K562 (cell line): ENCODE data around the gene TMEM217. TPM values are rescaled to one million over a fixed set of nuclear protein-coding genes. Genes with fewer than 3 reads are reported as not detected.

Experiments
- ARNT ChIP-seq, 2 experiments: fragments of 450-650 bp; IDR thresholded peaks; 2 replicates each; pipeline ENCODE4 v1.6.1; 2016; ENCODE audit warnings: mild to moderate bottlenecking in 1 of 2
- CBX3 ChIP-seq, 2 experiments: IDR thresholded peaks; 1 replicate in 1 of 2; 2 replicates in 1 of 2; pipeline ENCODE4 v1.6.1; 2012; ENCODE audit warnings: inconsistent platforms in 2 of 2, low read length in 2 of 2, borderline replicate concordance in 1 of 2, control low read depth in 1 of 2
- CREM ChIP-seq: IDR thresholded peaks from 2 replicates; pipeline ENCODE4 v1.6.1; 2014; ENCODE audit warnings: antibody characterized with exemption, low read depth
- ERF ChIP-seq: fragments of 450-650 bp; formaldehyde crosslinking; IDR thresholded peaks from 2 replicates; pipeline ENCODE4 v1.4.0; 2020; ENCODE audit warnings: mild to moderate bottlenecking, mixed read lengths
- GABPB1 ChIP-seq: sonication (generic); formaldehyde crosslinking; IDR thresholded peaks from 2 replicates; pipeline ENCODE4 v1.8.0; 2022; ENCODE audit warnings: mild to moderate bottlenecking, missing genetic modification reagents
- GABPB2 ChIP-seq: fragments of 250-450 bp; sonication (Bioruptor Pico); conservative IDR thresholded peaks from 2 replicates; pipeline ENCODE4 v1.5.1; 2021; ENCODE audit warnings: mild to moderate bottlenecking
- HMG20B ChIP-seq: fragments of 250-450 bp; sonication (Bioruptor Pico); IDR thresholded peaks from 2 replicates; pipeline ENCODE4 v1.5.0; 2021; ENCODE audit warnings: mild to moderate bottlenecking
- MCM5 ChIP-seq: fragments of 450-650 bp; IDR thresholded peaks from 2 replicates; pipeline ENCODE4 v1.6.1; 2016; ENCODE audit warnings: low read depth
- NR2C2 ChIP-seq, 2 experiments: fragments of 200-800 bp in 1 of 2; sonication (Bioruptor generic) in 1 of 2; sonication (generic) in 1 of 2; formaldehyde crosslinking in 1 of 2; IDR thresholded peaks; 2 replicates each; pipeline versions ENCODE4 v1.6.1 to v1.8.0; 2016 to 2022; ENCODE audit warnings: mild to moderate bottlenecking in 1 of 2, missing compliant biosample characterization in 1 of 2, missing genetic modification characterization in 1 of 2, missing genetic modification reagents in 1 of 2
- TAF9B ChIP-seq: fragments of 450-650 bp; IDR thresholded peaks from 2 replicates; pipeline ENCODE4 v1.6.1; 2018; ENCODE audit warnings: mild to moderate bottlenecking; ENCODE audit not compliant: partially characterized antibody
- TAL1 ChIP-seq: fragments of 450-650 bp; IDR thresholded peaks from 2 replicates; pipeline ENCODE4 v1.6.1; 2016; ENCODE audit warnings: mild to moderate bottlenecking
- ZBTB5 ChIP-seq: fragments of 450-650 bp; IDR thresholded peaks from 2 replicates; pipeline ENCODE4 v1.6.1; 2017; ENCODE audit warnings: antibody characterized with exemption
- ZFP1 ChIP-seq: fragments of 450-650 bp; formaldehyde crosslinking; IDR thresholded peaks from 2 replicates; pipeline ENCODE4 v1.4.0; 2020; ENCODE audit warnings: mild to moderate bottlenecking, mixed read lengths
- ZNF121 ChIP-seq: sonication (generic); formaldehyde crosslinking; conservative IDR thresholded peaks from 2 replicates; pipeline ENCODE4 v1.8.0; 2022; ENCODE audit warnings: missing genetic modification reagents
- ZNF444 ChIP-seq: fragments of 250-450 bp; sonication (Bioruptor Pico); IDR thresholded peaks from 2 replicates; pipeline ENCODE4 v1.4.0; 2020; ENCODE audit warnings: mild to moderate bottlenecking, moderate library complexity
- polyA plus RNA-seq, 8 experiments: library from polyadenylated mRNA; depleted of rRNA in 4 of 8; stranded (reverse) in 5 of 8; unstranded in 3 of 8; fragments of >200 nt; fragmentation: Nextera tagmentation in 2 of 8; fragmentation: Illumina TruSeq in 1 of 8; extraction: Ambion mirVana in 2 of 8; extraction: Trizol in 1 of 8; gene quantifications; 2 replicates each; pipeline versions ENCODE4 v1.2.1 to v1.2.3, GENCODE V29; 2011 to 2014; ENCODE audit warnings: inconsistent platforms in 1 of 8, missing spikeins in 1 of 8
- total RNA-seq, 7 experiments: library from RNA; depleted of rRNA in 6 of 7; stranded (reverse); fragments of >200 nt in 6 of 7; fragmentation: Illumina TruSeq in 2 of 7; extraction: Trizol in 2 of 7; gene quantifications; 2 replicates each; pipeline versions ENCODE4 v1.2.1 to v1.2.3, GENCODE V29; 2011 to 2021; ENCODE audit warnings: low replicate concordance in 1 of 7
- TF ChIP-seq, protein P1 (sequence below), 2 experiments: fragments of 450-650 bp in 1 of 2; sonication (generic) in 1 of 2; formaldehyde crosslinking; conservative IDR thresholded peaks; 2 replicates each; pipeline versions ENCODE4 v1.4.0 to v1.8.1; 2020 to 2022; ENCODE audit warnings: mild to moderate bottlenecking in 1 of 2, missing genetic modification reagents in 1 of 2
- TF ChIP-seq, protein P2 (sequence below): fragments of 250-450 bp; sonication (Bioruptor Pico); IDR thresholded peaks from 2 replicates; pipeline ENCODE4 v1.8.0; 2022; ENCODE audit warnings: inconsistent platforms, mild to moderate bottlenecking, moderate library complexity, borderline replicate concordance
- TF ChIP-seq, protein P3 (sequence below): sonication (generic); formaldehyde crosslinking; IDR thresholded peaks from 2 replicates; pipeline ENCODE4 v1.8.0; 2022; ENCODE audit warnings: mild to moderate bottlenecking, missing genetic modification reagents
- TF ChIP-seq, protein P4 (sequence below): IDR thresholded peaks from 3 replicates; pipeline ENCODE4 v1.6.1; 2011; ENCODE audit warnings: borderline replicate concordance, mild to moderate bottlenecking, moderate library complexity; ENCODE audit not compliant: insufficient read length; ENCODE audit errors: extremely low read depth

TMEM217 gene
- total and polyA plus RNA-seq, 9 of the 15 experiments (the other 6 are each of a cell fraction or from before 2014, with no cell fraction given): 1.3 to 8.0 (median 1.9) TPM

DNA sequence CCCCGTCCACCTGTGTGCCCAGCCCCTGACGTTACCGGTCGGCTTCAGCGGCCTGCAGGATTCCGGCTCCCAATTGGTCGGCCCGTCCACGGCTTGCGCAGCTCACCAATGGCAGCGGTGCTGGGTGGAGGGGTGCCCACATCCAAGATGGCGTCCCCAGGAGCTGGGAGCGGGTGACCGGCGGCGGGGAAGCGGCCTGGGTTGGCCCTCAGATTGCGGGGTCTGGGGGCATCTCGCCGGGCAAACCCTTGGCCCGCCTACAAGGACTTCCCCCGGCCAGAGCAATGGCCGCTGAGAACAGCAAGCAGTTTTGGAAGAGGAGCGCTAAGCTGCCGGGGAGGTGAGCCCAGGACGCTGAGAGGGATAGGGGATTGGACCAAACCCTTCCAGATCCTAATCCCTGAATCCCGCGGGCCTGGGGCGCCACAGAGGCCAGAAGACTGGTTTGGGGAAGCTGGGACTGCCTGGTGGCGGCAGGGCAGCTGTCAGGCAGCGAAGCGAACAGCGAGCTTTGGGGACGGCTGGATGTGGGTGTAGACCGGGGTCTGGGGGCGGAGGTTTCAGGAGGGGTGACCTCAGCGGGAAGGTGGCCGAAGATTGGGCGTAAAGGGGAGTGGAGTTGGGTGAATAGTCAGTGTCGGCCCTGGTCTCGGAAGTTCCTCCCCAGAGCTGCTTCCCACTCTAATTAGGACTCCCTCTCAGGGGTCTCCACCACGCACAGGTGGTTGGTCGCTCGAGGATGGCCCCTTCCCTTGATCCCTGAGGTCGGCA lies at the start of gene TMEM217, which contains the start of gene TBC1D22B (continued):
- TF ChIP-seq, protein P1, sequence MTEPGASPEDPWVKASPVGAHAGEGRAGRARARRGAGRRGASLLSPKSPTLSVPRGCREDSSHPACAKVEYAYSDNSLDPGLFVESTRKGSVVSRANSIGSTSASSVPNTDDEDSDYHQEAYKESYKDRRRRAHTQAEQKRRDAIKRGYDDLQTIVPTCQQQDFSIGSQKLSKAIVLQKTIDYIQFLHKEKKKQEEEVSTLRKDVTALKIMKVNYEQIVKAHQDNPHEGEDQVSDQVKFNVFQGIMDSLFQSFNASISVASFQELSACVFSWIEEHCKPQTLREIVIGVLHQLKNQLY (CRISPR knock-in tag; conservative IDR thresholded peaks at IDR 0.05): no peak
- TF ChIP-seq ZNF121 (CRISPR knock-in tag): no peak
- no peak for TF ChIP-seq HMG20B (CRISPR knock-in tag)
- no peak for TF ChIP-seq GABPB2 (CRISPR knock-in tag)
- no peak for TF ChIP-seq MCM5
- TF ChIP-seq, protein P2, sequence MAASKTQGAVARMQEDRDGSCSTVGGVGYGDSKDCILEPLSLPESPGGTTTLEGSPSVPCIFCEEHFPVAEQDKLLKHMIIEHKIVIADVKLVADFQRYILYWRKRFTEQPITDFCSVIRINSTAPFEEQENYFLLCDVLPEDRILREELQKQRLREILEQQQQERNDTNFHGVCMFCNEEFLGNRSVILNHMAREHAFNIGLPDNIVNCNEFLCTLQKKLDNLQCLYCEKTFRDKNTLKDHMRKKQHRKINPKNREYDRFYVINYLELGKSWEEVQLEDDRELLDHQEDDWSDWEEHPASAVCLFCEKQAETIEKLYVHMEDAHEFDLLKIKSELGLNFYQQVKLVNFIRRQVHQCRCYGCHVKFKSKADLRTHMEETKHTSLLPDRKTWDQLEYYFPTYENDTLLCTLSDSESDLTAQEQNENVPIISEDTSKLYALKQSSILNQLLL (CRISPR knock-in tag): no peak
- TF ChIP-seq, protein P3, sequence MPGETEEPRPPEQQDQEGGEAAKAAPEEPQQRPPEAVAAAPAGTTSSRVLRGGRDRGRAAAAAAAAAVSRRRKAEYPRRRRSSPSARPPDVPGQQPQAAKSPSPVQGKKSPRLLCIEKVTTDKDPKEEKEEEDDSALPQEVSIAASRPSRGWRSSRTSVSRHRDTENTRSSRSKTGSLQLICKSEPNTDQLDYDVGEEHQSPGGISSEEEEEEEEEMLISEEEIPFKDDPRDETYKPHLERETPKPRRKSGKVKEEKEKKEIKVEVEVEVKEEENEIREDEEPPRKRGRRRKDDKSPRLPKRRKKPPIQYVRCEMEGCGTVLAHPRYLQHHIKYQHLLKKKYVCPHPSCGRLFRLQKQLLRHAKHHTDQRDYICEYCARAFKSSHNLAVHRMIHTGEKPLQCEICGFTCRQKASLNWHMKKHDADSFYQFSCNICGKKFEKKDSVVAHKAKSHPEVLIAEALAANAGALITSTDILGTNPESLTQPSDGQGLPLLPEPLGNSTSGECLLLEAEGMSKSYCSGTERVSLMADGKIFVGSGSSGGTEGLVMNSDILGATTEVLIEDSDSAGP: peak; percentile 67; the same call in 1 of the 2 replicates
- TF ChIP-seq, protein P4, sequence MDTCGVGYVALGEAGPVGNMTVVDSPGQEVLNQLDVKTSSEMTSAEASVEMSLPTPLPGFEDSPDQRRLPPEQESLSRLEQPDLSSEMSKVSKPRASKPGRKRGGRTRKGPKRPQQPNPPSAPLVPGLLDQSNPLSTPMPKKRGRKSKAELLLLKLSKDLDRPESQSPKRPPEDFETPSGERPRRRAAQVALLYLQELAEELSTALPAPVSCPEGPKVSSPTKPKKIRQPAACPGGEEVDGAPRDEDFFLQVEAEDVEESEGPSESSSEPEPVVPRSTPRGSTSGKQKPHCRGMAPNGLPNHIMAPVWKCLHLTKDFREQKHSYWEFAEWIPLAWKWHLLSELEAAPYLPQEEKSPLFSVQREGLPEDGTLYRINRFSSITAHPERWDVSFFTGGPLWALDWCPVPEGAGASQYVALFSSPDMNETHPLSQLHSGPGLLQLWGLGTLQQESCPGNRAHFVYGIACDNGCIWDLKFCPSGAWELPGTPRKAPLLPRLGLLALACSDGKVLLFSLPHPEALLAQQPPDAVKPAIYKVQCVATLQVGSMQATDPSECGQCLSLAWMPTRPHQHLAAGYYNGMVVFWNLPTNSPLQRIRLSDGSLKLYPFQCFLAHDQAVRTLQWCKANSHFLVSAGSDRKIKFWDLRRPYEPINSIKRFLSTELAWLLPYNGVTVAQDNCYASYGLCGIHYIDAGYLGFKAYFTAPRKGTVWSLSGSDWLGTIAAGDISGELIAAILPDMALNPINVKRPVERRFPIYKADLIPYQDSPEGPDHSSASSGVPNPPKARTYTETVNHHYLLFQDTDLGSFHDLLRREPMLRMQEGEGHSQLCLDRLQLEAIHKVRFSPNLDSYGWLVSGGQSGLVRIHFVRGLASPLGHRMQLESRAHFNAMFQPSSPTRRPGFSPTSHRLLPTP: no peak
- no peak for TF ChIP-seq ARNT (IDR thresholded peaks at IDR 0.05)
- TF ChIP-seq TAF9B: peak; percentile 91
- TF ChIP-seq ZFP1 (CRISPR knock-in tag): no peak
- TF ChIP-seq ERF (CRISPR knock-in tag): no peak; the same call in 1 of the 2 replicates
- peak; percentile 99 for TF ChIP-seq CREM
- no peak for TF ChIP-seq ZNF444
- TF ChIP-seq NR2C2 (CRISPR knock-in tag; IDR thresholded peaks at IDR 0.05): no peak; the same call in 1 of the 2 replicates
- peak; percentile 85 for TF ChIP-seq NR2C2 (tag; IDR thresholded peaks at IDR 0.05)
- TF ChIP-seq ZBTB5: no peak
- TF ChIP-seq GABPB1 (CRISPR knock-in tag): peak; percentile 87
- TF ChIP-seq TAL1: no peak; the same call in 1 of the 2 replicates
- no peak; a peak in 1 of 3 replicates for TF ChIP-seq CBX3 (IDR thresholded peaks at IDR 0.05; ENCODE audit: borderline replicate concordance in 1 of 2, low read length in 2 of 2)
